Measurements from ENCODE around the gene PIP5K1A.

GRCh38 chr1:151187205-151187604, 11.1 kb upstream of the PIP5K1A start:
- TF ChIP-seq CREB1 (IDR thresholded peaks at IDR 0.05; ENCODE audit: low read depth): no peak
- TF ChIP-seq EP300 (IDR thresholded peaks at IDR 0.05; ENCODE audit: borderline replicate concordance): no peak
- no peak for TF ChIP-seq USF1 (IDR thresholded peaks at IDR 0.05)
- no peak for TF ChIP-seq NFIC (IDR thresholded peaks at IDR 0.05)
- no peak for TF ChIP-seq TAF1 (IDR thresholded peaks at IDR 0.05; ENCODE audit: low read depth)
- TF ChIP-seq EGR1 (IDR thresholded peaks at IDR 0.05): no peak
- TF ChIP-seq, protein P1, sequence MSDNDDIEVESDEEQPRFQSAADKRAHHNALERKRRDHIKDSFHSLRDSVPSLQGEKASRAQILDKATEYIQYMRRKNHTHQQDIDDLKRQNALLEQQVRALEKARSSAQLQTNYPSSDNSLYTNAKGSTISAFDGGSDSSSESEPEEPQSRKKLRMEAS (IDR thresholded peaks at IDR 0.05): no peak
- TF ChIP-seq RAD21 (IDR thresholded peaks at IDR 0.05; ENCODE audit: low read depth): no peak
- no peak for TF ChIP-seq CEBPB (IDR thresholded peaks at IDR 0.05)
- no peak for TF ChIP-seq ZBTB7A (IDR thresholded peaks at IDR 0.05; ENCODE audit: low read depth)
- no peak for TF ChIP-seq FOXM1 (IDR thresholded peaks at IDR 0.05; ENCODE audit: borderline replicate concordance, low read depth)
